Neural progenitor cell (in vitro differentiated cells): ENCODE measurements around the gene CADM1. TPM values are rescaled to one million over a fixed set of nuclear protein-coding genes. Genes with fewer than 3 reads are reported as not detected.

ENCODE experiments used
- DNase-seq: peaks from one replicate; pipeline ENCODE4 v3.0.0-alpha.2; 2016; ENCODE audit warnings: low spot score
- H2AFZ ChIP-seq: fragments of 200-600 bp; sonication (generic); replicated peaks from 2 replicates; pipeline ENCODE4 v1.6.1; 2016; ENCODE audit warnings: antibody characterized with exemption
- H3F3A ChIP-seq: fragments of 200-600 bp; sonication (generic); 2 replicates; pipeline ENCODE4 v1.6.1; 2016; ENCODE audit warnings: antibody characterized with exemption, low read depth
- H3K27ac ChIP-seq: fragments of 200-600 bp; sonication (generic); 2 replicates; pipeline ENCODE4 v1.5.1; 2016; ENCODE audit warnings: mild to moderate bottlenecking
- H3K27me3 ChIP-seq: fragments of 200-600 bp; sonication (generic); 2 replicates; pipeline ENCODE4 v1.6.1; 2016; ENCODE audit warnings: mild to moderate bottlenecking, moderate library complexity
- H3K36me3 ChIP-seq: fragments of 200-600 bp; sonication (generic); 2 replicates; pipeline ENCODE4 v1.5.1; 2016
- H3K4me1 ChIP-seq: fragments of 200-600 bp; sonication (generic); 2 replicates; pipeline ENCODE4 v1.6.1; 2016; ENCODE audit warnings: mixed run types
- H3K4me2 ChIP-seq: fragments of 200-600 bp; sonication (generic); 2 replicates; pipeline ENCODE4 v1.6.1; 2016
- H3K4me3 ChIP-seq: fragments of 200-600 bp; sonication (generic); 2 replicates; pipeline ENCODE4 v1.5.1; 2016
- H3K79me2 ChIP-seq: fragments of 200-600 bp; sonication (generic); 2 replicates; pipeline ENCODE4 v1.6.1; 2016; ENCODE audit warnings: low read depth
- H3K9ac ChIP-seq: fragments of 200-600 bp; sonication (generic); 2 replicates; pipeline ENCODE4 v1.6.1; 2016
- H3K9me3 ChIP-seq: fragments of 200-600 bp; sonication (generic); 2 replicates; pipeline ENCODE4 v1.5.1; 2016; ENCODE audit warnings: low read depth
- H4K20me1 ChIP-seq: fragments of 200-600 bp; sonication (generic); 2 replicates; pipeline ENCODE4 v1.6.1; 2016; ENCODE audit warnings: low read depth
- H3K27ac Mint-ChIP-seq: 3 replicates; pipeline ENCODE4 v1.8.0; 2021; ENCODE audit warnings: mixed read lengths
- H3K27me3 Mint-ChIP-seq: 2 replicates; pipeline ENCODE4 v1.8.0; 2022; ENCODE audit warnings: low read depth, mild to moderate bottlenecking, inconsistent platforms, moderate library complexity, mixed read lengths; ENCODE audit not compliant: insufficient read depth
- H3K36me3 Mint-ChIP-seq: 3 replicates; pipeline ENCODE4 v1.8.0; 2021; ENCODE audit warnings: mixed read lengths
- H3K4me1 Mint-ChIP-seq: 3 replicates; pipeline ENCODE4 v1.8.0; 2021; ENCODE audit warnings: mixed read lengths
- H3K4me3 Mint-ChIP-seq: 3 replicates; pipeline ENCODE4 v1.8.0; 2021; ENCODE audit warnings: mild to moderate bottlenecking, moderate library complexity, mixed read lengths
- H3K9me3 Mint-ChIP-seq: 3 replicates; pipeline ENCODE4 v1.8.0; 2020; ENCODE audit warnings: mixed read lengths
- EZH2 ChIP-seq: fragments of 200-600 bp; sonication (generic); IDR thresholded peaks from 2 replicates; pipeline ENCODE4 v1.6.1; 2017; ENCODE audit warnings: antibody characterized with exemption, mild to moderate bottlenecking, moderate library complexity
- EZH2phosphoT487 ChIP-seq: fragments of 200-600 bp; sonication (generic); IDR thresholded peaks from 2 replicates; pipeline ENCODE4 v1.6.1; 2017; ENCODE audit warnings: antibody characterized with exemption
- total RNA-seq: library from RNA; depleted of rRNA; stranded (reverse); fragments of >200 nt; gene quantifications from 2 replicates; pipeline ENCODE4 v1.2.3, GENCODE V29; 2015; ENCODE audit warnings: low replicate concordance
- TF ChIP-seq, protein P1 (sequence below): fragments of 200-600 bp; sonication (generic); IDR thresholded peaks from 2 replicates; pipeline ENCODE4 v1.5.1; 2017; ENCODE audit warnings: antibody characterized with exemption, mild to moderate bottlenecking

Gene CADM1
- total RNA-seq, 1 donor from 2014 or later, result 123 TPM

GRCh38 chr11:115144914-115145313 is 359.3 kb downstream of the CADM1 start:
- DNase-seq, result no peak
- Histone ChIP-seq H3K79me2 (no peaks in the 10 kb centered on the region), H2AFZ (no peak overlapping the region), H3K4me1 (peaks cover 4% of the 10 kb centered on the region), H3K9me3 (no peaks in the 10 kb centered on the region), H3K9ac (no peak overlapping the region), H3K4me2 (no peak overlapping the region), H3F3A (no peaks in the 10 kb centered on the region), H3K27me3 (no peaks in the 10 kb centered on the region), H3K27ac (no peak overlapping the region), H4K20me1 (no peaks in the 10 kb centered on the region), H3K4me3 (no peak overlapping the region), H3K36me3 (no peaks in the 10 kb centered on the region)
- no peaks in the 10 kb centered on the region for H3K36me3 Mint-ChIP-seq
- H3K27me3 Mint-ChIP-seq, result peaks cover 4% of the 10 kb centered on the region
- H3K4me1 Mint-ChIP-seq, result peaks cover 3% of the 10 kb centered on the region
- no peak overlapping the region for H3K4me3 Mint-ChIP-seq
- no peak overlapping the region for H3K27ac Mint-ChIP-seq
- TF ChIP-seq EZH2phosphoT487, result no peak
- no peak for TF ChIP-seq EZH2
- TF ChIP-seq, protein P1, sequence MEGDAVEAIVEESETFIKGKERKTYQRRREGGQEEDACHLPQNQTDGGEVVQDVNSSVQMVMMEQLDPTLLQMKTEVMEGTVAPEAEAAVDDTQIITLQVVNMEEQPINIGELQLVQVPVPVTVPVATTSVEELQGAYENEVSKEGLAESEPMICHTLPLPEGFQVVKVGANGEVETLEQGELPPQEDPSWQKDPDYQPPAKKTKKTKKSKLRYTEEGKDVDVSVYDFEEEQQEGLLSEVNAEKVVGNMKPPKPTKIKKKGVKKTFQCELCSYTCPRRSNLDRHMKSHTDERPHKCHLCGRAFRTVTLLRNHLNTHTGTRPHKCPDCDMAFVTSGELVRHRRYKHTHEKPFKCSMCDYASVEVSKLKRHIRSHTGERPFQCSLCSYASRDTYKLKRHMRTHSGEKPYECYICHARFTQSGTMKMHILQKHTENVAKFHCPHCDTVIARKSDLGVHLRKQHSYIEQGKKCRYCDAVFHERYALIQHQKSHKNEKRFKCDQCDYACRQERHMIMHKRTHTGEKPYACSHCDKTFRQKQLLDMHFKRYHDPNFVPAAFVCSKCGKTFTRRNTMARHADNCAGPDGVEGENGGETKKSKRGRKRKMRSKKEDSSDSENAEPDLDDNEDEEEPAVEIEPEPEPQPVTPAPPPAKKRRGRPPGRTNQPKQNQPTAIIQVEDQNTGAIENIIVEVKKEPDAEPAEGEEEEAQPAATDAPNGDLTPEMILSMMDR, result no peak
- H3K9me3 Mint-ChIP-seq, result no peaks in the 10 kb centered on the region

GRCh38 chr11:115144014-115144413 is 360.2 kb downstream of the CADM1 start:
- H3K27me3 Mint-ChIP-seq, result peaks cover 8% of the 10 kb centered on the region
- H4K20me1 ChIP-seq, result no peaks in the 10 kb centered on the region
- no peaks in the 10 kb centered on the region for H3K36me3 Mint-ChIP-seq

GRCh38 chr11:115141231-115142114 is 362.7 kb downstream of the CADM1 start:
- H2AFZ ChIP-seq, result no peak overlapping the region
- H3K9me3 ChIP-seq, result no peaks in the 10 kb centered on the region
- TF ChIP-seq EZH2 (no peak), EZH2phosphoT487 (no peak)
- TF ChIP-seq, protein P1, result no peak
- no peak overlapping the region for H3K9ac ChIP-seq
- H3K4me1 ChIP-seq, result peaks cover 4% of the 10 kb centered on the region
- Mint-ChIP-seq H3K9me3 (no peaks in the 10 kb centered on the region), H3K36me3 (no peaks in the 10 kb centered on the region), H3K27me3 (peaks cover 7% of the 10 kb centered on the region), H3K4me1 (peaks cover 22% of the 10 kb centered on the region), H3K4me3 (peak overlapping the region; percentile 1), H3K27ac (no peak overlapping the region)
- H3K27ac ChIP-seq, result no peak overlapping the region
- H4K20me1 ChIP-seq, result no peaks in the 10 kb centered on the region
- H3K4me2 ChIP-seq, result no peak overlapping the region
- no peaks in the 10 kb centered on the region for H3K36me3 ChIP-seq
- H3K4me3 ChIP-seq, result no peak overlapping the region
- no peak for DNase-seq
- no peaks in the 10 kb centered on the region for H3K27me3 ChIP-seq
- H3F3A ChIP-seq, result no peaks in the 10 kb centered on the region
- H3K79me2 ChIP-seq, result no peaks in the 10 kb centered on the region

More at GRCh38 chr11:115144014-115144413, 360.2 kb downstream of the CADM1 start:
- Histone ChIP-seq H3K4me1 (peaks cover 4% of the 10 kb centered on the region), H2AFZ (no peak overlapping the region), H3K79me2 (no peaks in the 10 kb centered on the region), H3F3A (no peaks in the 10 kb centered on the region), H3K27me3 (no peaks in the 10 kb centered on the region), H3K9ac (no peak overlapping the region), H3K4me3 (no peak overlapping the region), H3K36me3 (no peaks in the 10 kb centered on the region), H3K4me2 (no peak overlapping the region), H3K27ac (no peak overlapping the region), H3K9me3 (no peaks in the 10 kb centered on the region)
- no peak for TF ChIP-seq EZH2
- TF ChIP-seq, protein P1, result no peak
- H3K27ac Mint-ChIP-seq, result no peak overlapping the region
- DNase-seq, result no peak
- H3K4me1 Mint-ChIP-seq, result peaks cover 11% of the 10 kb centered on the region
- H3K4me3 Mint-ChIP-seq, result no peak overlapping the region
- H3K9me3 Mint-ChIP-seq, result no peaks in the 10 kb centered on the region
